ENCODE measurements around the gene FMNL1.

The FMNL1 gene

DNA sequence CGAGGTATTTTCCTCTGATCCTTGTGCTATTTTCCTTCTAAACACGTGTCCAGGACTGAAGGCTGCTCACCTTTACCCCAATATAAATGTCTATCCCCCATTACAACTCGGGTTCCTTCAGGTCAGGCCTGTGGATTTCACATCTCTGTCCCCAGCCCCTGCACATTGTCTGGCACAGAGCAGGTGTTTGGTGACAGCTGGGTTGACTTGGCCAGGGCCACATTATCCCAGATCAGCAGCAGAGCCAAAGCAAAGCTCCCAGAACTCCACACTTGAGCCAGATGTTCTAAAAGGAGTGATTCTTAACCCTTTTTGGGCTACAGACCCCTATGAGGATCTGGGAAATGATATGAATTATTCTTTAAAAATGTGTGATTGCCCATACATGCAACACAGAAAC lies 58.2 kb downstream of the FMNL1 start:
- no peak for DNase-seq (ENCODE audit: low spot score)

DNA sequence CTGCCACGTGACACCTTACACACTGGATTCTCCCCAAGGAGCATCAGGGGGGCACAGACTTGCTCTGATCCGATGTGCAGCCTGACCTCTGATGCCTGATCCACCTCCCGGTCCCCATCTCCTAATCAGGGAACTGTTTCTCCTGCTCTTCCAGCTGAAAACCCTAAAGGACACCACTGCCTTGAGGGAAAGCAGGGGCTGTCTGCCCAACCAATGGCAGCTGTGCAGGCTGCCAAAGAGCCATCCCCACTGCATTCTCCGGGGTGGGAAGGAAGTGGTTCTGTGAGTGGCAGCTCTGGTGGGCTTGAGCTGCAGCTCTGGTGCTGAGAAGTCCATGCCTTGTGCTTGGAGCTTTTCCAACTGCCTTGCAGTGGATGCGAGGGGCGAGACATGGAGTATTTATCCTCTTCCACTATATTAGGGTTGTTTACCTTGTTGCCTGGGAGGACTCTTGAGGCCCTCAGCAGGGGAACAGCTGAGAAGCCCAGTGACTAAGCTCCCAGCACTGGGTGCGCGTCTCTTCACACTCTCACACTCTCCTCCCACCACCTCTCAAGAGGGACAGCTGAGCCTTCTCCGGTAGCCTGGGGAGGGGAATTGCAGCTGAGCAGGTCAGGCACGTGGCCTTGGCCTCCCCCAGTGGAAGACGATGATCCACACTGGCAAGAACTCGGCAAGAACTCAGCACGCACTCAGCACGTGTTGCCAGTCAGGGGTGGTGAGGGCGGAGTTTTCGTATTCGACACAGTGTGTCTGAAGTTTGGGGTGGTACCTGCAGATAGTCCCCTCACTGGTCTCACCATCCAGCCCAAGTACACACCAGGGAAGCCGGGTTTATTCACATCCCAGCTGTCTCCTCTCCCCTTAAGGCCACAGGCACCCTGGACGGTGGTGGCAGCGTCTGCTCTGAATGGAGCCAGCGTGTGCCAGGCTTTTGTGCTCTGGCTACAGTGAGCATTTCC lies 61.3 kb downstream of the FMNL1 start:
- DNase-seq (ENCODE audit: low spot score) = no peak

DNA sequence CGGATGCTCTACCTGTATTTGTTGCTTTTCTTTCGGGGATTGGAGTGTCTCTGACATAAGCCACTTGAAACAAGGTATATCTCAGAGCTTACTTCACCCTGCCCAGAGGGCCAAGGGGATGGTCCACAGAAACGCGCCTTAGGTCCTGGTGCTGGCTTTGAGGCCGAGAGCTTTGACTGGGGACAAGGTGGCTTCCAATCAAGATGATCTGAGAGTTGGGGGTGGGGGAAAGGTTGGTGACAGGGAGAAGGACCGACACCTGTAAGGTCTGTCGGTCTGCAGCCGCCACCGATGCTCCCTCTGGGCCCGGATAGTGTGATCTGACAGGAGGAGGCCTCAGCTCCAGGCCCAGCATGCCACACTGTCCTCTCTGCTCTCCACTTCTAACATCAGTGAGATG lies 62.0 kb downstream of the FMNL1 start:
- no peak for DNase-seq (ENCODE audit: low spot score)

DNA sequence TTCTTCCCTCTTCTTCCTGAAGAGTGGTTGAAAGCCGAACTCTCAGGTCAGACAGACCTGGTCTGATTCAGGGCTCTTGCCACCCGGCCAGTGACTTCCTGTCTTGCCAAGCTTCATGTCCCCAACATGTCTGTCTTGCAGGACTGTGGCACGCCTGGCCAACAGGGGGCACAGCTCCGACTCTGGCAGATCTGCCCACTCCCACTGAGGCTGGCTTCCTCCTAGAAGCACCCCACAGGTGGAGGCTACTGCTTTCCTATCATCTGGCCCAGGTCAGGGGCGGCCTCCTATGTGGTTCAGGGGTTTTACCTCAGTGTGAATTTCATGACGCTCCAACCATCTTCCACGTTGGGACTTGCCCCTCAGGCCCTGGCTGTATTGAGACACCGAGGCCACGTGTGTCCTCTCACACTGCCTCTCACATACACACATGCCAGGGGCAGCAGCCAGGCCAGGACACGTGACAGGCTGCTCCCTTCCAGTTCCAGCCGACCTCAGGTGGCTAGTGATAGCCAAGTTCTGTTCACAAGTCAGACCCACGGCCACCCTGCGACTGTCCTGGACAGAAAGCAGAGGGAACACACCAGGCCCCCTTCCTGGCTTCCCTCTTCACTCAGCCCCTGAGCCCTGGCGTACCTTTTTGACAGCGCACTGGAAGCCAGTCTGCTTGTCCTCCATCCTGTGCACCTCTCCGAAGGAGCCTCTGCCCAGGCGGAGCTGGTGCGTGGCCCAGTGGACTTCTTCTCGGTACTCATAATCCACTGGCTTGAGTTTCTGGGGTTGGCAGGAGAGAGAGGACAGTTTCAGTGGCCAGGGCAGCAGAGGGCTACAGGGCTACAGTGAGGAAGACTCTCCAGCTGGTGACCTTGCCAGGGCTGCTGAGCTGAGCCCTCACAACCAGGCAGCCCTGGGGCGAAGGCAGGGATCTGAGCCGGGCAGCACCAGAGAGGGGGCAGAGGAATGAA lies 62.8 kb downstream of the FMNL1 start:
- DNase-seq (ENCODE audit: low spot score) = no peak

DNA sequence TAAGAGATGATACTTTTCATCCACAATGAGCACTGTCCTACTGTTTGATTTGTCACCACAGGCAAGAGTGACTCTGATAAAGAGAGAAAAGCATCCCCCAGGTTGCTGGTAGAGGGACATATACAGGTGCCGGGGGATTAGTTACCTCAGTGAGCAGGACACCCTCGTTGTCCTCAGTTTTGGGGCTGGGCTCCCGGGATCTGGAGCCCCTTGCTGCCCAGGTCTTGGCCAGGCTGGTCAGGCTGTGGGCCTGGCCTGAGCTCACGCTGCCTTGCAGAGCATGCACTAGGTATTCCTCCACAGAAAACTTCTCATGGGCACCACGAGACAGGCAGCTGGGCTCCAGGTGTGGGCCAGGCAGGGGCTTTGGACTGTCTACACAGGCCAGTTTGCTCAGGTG lies 64.6 kb downstream of the FMNL1 start:
- no peak for DNase-seq (ENCODE audit: low spot score)

DNA sequence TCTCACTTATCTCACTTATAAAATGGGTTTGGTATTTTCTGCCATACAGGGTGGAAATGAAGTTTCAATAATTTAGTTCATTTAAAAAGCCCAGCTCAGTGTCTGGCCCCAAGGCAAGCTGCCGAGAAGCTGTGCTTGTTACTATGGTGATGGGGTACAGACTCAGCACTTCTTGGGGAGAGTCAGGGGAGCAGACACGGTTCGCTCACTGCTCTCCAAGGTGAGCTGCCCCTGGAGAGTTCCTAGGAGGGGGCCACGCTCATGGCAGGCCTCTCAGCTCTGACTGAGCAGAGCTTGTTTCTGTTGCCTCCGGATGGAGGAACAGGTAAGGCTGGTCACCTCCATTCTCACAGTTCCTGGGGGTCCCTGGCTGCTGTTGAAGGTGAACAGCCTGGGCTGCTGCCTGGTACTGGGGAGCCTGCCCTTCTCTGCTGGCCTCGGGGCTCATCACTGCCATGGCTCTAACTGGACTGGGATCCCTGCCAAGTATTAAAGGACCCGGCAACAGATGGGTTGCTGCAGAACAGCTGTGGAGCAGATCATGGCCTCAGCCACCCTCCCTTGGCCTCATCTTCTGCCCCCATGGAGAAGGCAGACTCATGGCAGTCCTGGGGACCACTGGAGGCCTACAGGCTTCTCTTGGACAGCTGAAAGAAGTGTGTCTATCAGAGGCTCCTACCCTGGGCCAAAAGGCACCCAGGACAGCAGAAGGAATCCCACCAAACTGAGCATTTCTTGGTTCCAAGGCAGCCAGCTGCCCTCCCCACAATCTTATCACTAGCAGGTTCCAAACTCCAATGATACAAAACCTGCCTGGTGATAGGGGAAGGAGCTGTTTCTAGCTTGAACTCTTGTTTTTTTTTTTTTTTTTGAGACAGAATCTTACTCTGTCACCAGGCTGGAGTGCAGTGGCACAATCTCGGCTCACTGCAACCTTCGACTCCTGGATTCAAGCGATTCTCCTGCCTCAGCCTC lies 66.1 kb downstream of the FMNL1 start:
- peak; percentile 51 for DNase-seq (ENCODE audit: low spot score)

DNA sequence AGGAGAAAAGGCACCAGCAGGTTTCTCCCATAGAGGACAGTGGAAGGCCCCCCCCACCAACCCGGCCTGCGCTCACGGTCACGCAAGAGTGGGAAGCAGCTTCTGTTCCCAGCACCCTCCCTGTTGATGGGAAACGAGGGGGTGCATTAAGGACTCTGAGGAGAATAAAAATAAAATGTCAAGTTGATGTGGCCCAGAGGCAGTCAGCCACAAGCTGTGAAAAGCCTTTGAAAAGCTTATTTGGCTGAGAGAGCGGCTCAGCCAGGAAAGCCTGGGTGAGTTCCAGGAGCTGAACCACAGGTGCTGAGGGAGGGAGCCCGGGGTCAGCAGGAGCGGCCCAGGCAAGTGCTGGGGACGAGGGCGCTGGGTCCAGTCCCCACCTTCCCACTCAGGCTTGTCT lies 67.1 kb downstream of the FMNL1 start:
- no peak for DNase-seq (ENCODE audit: low spot score)

DNA sequence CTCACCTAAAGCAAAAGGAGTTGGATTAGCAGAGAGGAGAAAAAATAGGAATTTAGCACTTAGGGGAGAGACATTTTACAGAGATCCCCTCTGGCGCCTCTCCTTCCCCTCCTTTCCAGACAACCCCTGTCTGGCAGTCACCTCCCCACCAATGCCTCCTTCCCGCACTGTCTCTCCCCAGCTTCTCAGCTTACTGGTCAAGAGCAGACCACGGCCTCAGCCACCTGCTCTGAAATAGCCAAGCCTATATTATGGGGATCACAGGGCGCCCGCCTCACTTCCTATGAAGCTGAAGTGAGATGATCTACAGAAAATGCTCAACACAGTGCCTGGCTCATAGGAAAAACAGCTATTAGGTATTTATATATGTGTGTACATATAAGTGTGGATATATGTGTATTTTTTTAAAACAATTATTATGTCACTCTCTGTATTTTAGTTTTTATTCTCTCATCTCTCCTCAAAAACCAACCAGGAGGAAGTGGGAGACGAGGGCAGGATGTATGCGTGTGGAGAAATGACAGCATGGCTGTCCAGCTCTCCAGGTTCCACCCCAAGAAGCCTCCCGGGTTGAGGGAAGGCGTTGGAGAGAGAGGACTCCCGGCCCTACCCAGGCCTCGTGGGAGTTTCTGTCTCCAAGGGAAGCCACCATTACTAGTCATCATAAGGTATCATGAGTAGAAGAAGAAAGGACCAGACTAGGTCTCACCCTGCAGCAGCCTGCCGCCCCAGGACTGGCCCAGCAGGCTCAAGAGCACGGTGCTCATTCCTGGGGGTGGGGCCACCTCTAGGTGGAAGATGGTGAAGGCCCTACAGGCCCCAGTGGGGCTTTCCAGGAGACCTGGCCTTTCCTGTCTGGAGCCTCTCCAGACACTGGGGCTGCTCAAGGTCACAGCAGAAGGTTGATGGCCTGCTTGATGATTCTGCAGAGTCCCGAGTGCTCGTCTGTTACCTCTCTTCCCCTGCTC lies 67.9 kb downstream of the FMNL1 start:
- no peak for DNase-seq (ENCODE audit: low spot score)

DNA sequence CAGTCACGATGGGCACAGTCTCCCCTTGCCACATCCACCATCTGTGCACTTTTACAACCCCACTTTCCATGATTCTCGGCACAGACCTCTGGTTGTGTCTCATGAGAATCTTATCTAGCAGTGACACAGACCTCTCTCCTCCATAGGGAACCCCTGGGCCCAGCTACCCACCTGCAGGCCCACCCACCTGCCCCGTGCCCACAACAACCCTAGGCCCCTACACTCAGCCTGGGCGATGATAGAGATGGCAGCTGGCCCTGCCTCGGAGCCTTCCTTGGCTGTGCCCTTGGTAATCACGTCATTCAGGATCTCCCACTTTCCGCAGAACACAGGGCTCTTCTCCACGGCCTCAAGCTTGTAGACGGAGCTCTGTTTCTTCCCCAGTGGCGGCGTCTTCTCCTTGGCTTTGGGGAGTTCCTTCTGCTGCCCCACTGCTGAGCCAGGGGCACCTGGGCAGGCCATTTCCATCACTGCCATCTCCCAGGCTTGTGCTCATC lies 68.6 kb downstream of the FMNL1 start:
- no peak for DNase-seq (ENCODE audit: low spot score)

DNA sequence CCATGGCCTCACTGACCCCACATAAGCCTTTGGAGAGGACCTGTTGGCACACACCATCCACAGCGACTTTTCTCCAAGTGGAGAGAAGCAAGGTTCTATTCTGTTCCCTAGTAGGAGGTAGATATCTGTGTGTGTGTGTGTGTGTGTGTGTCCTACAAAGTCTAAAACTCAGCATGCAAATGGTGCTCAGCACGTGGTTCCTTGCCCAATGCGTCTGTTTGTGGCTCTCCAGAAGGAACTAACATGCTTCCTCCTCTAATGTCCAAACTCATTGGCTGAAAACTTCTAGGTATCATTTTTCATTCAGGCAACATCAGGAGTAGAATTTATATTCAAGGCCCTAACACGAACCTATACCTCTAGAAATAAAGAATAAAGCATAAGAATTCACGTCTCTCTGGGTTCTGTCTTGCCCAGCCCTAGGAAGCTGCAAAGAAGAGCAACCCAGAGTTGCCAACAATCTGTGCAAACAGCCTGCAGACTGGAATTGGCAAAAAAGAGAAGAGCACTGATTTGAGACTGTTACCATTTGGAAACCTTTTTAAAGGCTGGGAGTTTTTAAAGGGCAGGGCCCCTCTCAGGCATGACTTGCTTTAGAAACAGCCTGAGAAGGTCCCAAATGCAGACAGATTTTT lies 69.6 kb downstream of the FMNL1 start:
- DNase-seq (ENCODE audit: low spot score) = no peak

DNA sequence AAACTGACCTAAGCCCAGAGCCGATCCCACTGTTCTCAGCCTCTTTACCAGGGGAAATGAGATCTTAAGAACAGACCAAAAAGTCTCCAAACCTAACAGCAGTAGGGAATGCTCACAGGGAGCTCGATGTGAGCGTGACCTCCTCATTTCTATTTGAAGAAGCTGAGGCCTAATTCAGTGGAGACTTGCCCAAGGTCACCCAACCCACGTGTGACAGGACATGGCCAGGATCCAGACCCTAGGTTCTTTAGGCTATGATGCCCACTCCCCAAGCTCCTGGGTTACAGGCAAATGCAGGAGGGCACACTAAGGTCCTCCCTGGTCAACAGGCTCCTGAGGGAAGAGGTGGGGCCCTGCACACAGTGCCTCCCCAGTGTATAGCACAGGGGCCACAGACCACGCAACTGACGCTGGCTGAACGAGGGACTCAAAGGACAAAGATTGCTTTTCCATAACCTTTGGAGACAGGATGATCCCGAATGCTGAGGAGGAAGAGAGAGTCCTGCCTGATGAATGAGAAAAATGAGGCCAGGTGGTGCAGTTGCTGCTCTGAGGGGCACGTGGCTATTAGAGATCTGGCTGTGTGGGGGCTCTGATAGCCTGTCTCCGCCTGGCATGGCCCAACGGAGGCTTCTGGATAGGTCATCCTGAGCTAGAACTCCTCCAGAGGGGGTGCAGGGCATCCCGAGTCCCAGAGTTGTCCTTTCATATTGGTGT lies 71.2 kb downstream of the FMNL1 start:
- DNase-seq (ENCODE audit: low spot score) = no peak

DNA sequence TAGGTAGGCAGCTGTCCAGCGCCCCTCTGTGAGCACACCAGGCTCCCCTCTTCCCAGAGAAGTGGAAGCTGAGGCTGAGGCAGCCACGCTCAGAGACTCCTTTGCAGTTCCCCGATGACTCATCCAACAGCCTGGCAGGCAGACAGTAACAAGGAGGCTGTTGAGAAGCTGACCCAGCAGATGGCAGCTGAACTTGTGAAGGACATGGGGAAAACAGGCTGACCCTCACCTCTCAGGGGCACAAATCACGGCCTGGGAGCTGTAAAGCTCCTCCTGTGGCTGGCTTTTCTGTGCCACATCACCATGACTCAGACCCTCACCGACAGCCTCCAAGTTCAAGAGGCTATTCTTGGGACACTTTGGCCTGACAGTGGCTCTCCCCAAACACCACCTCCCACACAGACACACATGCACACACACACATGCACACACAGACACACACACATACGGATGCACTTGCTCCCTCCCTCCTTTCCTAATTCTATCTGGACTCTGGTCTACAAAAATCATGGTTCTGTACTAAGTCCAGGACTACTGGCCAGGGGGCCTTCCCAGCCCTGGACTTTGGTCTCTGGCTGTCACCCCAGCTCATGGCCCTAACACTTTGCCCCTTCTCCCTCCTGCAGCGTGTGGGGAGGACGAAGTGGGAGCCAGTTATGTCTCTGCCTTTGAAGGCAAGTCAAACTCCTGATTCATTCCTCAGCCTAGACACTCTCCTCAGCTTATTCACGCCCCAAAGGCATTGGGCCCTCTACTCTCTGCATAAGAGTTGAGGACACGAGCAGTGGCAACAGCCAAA lies 71.9 kb downstream of the FMNL1 start:
- no peak for DNase-seq (ENCODE audit: low spot score)

DNA sequence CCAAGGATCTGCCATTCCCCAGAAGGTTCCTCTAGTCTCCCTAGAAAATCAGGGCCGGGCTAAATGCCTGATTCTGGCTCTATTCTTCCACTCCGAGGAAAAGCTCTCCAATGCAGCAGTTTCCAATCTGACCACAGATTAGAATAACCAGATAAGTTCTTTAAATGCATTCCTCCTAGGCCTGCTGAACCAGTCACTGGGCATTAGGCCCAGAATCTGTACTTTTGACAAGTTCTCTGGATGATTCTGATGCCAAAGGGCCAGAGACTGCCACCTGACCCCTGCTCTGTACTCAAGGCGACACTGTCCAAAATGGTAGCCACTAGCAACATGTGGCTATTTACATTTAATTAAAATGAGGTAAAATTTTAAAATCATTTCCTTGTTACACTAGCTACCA lies 72.8 kb downstream of the FMNL1 start:
- no peak for DNase-seq (ENCODE audit: low spot score)

DNA sequence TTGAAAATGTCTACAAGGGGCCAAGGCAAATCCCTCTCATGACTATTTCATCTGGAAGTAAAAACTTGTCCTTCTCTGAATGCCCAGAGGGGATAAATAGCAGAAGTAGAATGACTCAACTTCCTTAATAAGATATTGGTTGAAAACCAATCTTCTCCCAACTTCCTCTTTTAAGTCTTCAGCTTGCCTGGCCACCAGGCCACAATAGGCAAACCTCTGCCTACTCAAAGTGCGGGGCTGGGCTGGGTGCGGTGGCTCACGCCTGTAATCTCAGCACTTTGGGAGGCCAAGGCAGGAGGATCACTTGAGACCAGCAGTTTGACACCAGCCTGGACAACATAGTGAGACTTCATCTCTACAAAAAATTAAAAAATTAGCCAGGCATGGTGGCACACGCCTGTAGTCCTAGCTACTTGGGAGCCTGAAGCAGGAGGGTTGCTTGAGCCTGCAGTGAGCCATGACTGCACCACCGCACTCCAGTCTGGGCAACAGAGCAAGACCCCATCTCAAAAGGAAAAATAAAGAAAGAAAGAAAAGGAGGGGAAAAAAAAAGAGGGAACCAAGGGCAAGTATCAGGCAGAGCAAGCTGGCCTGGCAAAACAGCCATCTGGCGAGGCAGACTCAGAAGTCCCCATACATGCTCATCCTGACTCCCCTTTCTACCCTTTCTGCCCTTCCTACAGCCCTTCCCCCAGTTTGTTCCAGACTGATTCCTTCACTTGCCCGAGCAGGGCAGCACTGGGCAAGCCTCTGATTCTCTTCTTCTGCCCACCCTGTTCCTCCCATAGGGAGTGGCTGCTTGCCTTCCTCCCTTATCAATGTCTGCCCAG lies 74.5 kb downstream of the FMNL1 start:
- DNase-seq (ENCODE audit: low spot score) = no peak

DNA sequence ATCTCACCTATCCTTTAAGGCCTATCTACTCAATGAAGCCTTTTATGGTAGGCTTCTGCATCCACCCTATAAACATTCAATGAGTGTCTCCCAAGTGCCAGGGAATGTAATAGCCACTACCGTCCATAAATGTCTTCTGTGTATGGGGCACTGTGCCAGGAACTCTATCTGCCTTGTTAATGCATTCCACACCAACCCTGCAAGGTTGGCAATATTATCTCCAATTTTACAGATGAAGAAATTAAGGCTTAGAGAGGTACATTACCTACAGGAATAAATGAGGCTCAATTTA lies 75.1 kb downstream of the FMNL1 start:
- peak; percentile 34 for DNase-seq (ENCODE audit: low spot score)
